ENCODE data around the gene EDIL3. TPM values are rescaled to one million over a fixed set of nuclear protein-coding genes. Genes with fewer than 3 reads are reported as not detected.

EDIL3 gene
- total RNA-seq, 4 donors from 2014 or later, result 9.4 to 21.5 (median 17.5) TPM

GRCh38 chr5:83891261-83891660, 493.4 kb downstream of the EDIL3 start:
- DNase-seq (ENCODE audit: low spot score in 2 of 2), result no peak
- Histone ChIP-seq H3K27ac (no peak overlapping the region), H3K4me1 (no peaks in the 10 kb centered on the region), H3K9me3 (no peaks in the 10 kb centered on the region), H3K4me3 (no peak overlapping the region), H3K36me3 (no peaks in the 10 kb centered on the region), H3K27me3 (no peaks in the 10 kb centered on the region)
- 58% methylated on average over 2 of the region's 2 CpGs for WGBS
- no peak for TF ChIP-seq POLR2AphosphoS5 (IDR thresholded peaks at IDR 0.05)
- no peak for TF ChIP-seq EP300 (IDR thresholded peaks at IDR 0.05)
- no peak for TF ChIP-seq POLR2A (IDR thresholded peaks at IDR 0.05)
- no peak for TF ChIP-seq CTCF (IDR thresholded peaks at IDR 0.05)

Data from suprapubic skin (tissue), 4 donors.